Spleen (tissue), 11 donors: ENCODE measurements around the gene CALML5. TPM values are rescaled to one million over a fixed set of nuclear protein-coding genes. Genes with fewer than 3 reads are reported as not detected.

Experiments used
- DNase-seq: peaks from one replicate; pipeline ENCODE4 v3.0.0-alpha.2; 2020
- H3K27ac ChIP-seq, 8 donors: fragments of 200-600 bp; sonication (generic) in 7 of 8; 1 replicate in 4 of 8; 2 replicates in 4 of 8; pipeline versions ENCODE4 v1.5.0 to v1.8.0; 2016 to 2021; ENCODE audit warnings: inconsistent platforms in 4 of 8, mild to moderate bottlenecking in 4 of 8, moderate library complexity in 1 of 8
- H3K27me3 ChIP-seq, 7 donors: fragments of 200-600 bp; sonication (generic) in 6 of 7; replicated peaks in 1 of 7; 1 replicate in 4 of 7; 2 replicates in 3 of 7; pipeline versions ENCODE4 v1.5.0 to v1.8.0; 2016 to 2021; ENCODE audit warnings: inconsistent platforms in 3 of 7, mild to moderate bottlenecking in 1 of 7
- H3K36me3 ChIP-seq, 6 donors: fragments of 200-600 bp; sonication (generic) in 5 of 6; 1 replicate in 4 of 6; 2 replicates in 2 of 6; pipeline versions ENCODE4 v1.5.0 to v1.8.0; 2016 to 2021; ENCODE audit warnings: inconsistent platforms in 2 of 6
- H3K4me1 ChIP-seq, 6 donors: fragments of 200-600 bp; sonication (generic) in 5 of 6; 1 replicate in 3 of 6; 2 replicates in 3 of 6; pipeline versions ENCODE4 v1.5.0 to v1.8.0; 2016 to 2021; ENCODE audit warnings: inconsistent platforms in 3 of 6
- H3K4me3 ChIP-seq, 8 donors: fragments of 200-600 bp; sonication (generic) in 7 of 8; 1 replicate in 4 of 8; 2 replicates in 4 of 8; pipeline versions ENCODE4 v1.5.0 to v1.8.0; 2016 to 2021; ENCODE audit warnings: inconsistent platforms in 4 of 8, mild to moderate bottlenecking in 4 of 8, moderate library complexity in 2 of 8
- H3K9me3 ChIP-seq, 8 donors: fragments of 200-600 bp; sonication (generic) in 7 of 8; 1 replicate in 4 of 8; 2 replicates in 4 of 8; pipeline versions ENCODE4 v1.5.0 to v1.8.0; 2016 to 2021; ENCODE audit warnings: inconsistent platforms in 4 of 8
- POLR2A ChIP-seq, 3 donors: fragments of 450-650 bp; IDR thresholded peaks; one replicate each; pipeline ENCODE4 v1.5.1; 2017; ENCODE audit warnings: antibody characterized with exemption in 3 of 3, mild to moderate bottlenecking in 1 of 3
- POLR2AphosphoS5 ChIP-seq, 3 donors: sonication (generic); formaldehyde crosslinking; IDR thresholded peaks; one replicate each; pipeline ENCODE4 v1.5.1; 2017; ENCODE audit warnings: antibody characterized with exemption in 3 of 3
- WGBS, 5 donors: extraction: QIAGEN DNeasy Blood & Tissue Kit in 3 of 5; methylation state at CpG; one replicate each; pipeline versions ENCODE4 v1.1.5 to v1.1.7; 2013 to 2018; 5-methylcytosine and 5-hydroxymethylcytosine counted together
- intact Hi-C: fragments of 100-400 bp; cut with DNase I; formaldehyde crosslinking; loops from one replicate; pipeline ENCODE4 v1.15.0; 2023; ENCODE audit warnings: low total_unique reads
- polyA plus RNA-seq, 3 donors: library from polyadenylated mRNA; stranded (reverse); fragments of 200-250 nt; gene quantifications; one replicate each; pipeline ENCODE4 v1.2.1, GENCODE V29; 2013
- total RNA-seq, 7 donors: library from RNA; depleted of rRNA in 3 of 7; stranded (reverse); fragments of >200 nt in 3 of 7; fragmentation: NEBNext Ultra II Directional in 4 of 7; extraction: Animal tissue kit (Norgen Biotek cat#: 25700) in 4 of 7; gene quantifications; one replicate each; pipeline versions ENCODE4 v1.1.0 to v1.2.1, GENCODE V29; 2016 to 2021
- TF ChIP-seq, protein P1 (sequence below), 11 experiments: fragments of 200-600 bp in 7 of 11; fragments of 450-650 bp in 4 of 11; sonication (generic) in 4 of 11; IDR thresholded peaks in 8 of 11; conservative IDR thresholded peaks in 3 of 11; 1 replicate in 7 of 11; 2 replicates in 4 of 11; pipeline versions ENCODE4 v1.4.0 to v1.8.0; 2016 to 2021; ENCODE audit warnings: antibody characterized with exemption in 11 of 11, inconsistent platforms in 4 of 11, mild to moderate bottlenecking in 1 of 11
- donor health status: healthy with polysubstance abuse.
- donor health status: DM: no; HTN: no; CAD: no; lungs with moderate emphysema.
- donor health status: DM: no; HTN: no; CAD: no.
- donor health status: Bipolar disorder and iron deficiency.
- donor health status: healthy.
- donor health status: DM: no; HTN: no; CAD: no.
- donor health status: DM: yes; HTN: yes; CAD: no.

The CALML5 gene
- total and polyA plus RNA-seq, 10 donors, result 0.13 TPM; not detected in 9

DNA sequence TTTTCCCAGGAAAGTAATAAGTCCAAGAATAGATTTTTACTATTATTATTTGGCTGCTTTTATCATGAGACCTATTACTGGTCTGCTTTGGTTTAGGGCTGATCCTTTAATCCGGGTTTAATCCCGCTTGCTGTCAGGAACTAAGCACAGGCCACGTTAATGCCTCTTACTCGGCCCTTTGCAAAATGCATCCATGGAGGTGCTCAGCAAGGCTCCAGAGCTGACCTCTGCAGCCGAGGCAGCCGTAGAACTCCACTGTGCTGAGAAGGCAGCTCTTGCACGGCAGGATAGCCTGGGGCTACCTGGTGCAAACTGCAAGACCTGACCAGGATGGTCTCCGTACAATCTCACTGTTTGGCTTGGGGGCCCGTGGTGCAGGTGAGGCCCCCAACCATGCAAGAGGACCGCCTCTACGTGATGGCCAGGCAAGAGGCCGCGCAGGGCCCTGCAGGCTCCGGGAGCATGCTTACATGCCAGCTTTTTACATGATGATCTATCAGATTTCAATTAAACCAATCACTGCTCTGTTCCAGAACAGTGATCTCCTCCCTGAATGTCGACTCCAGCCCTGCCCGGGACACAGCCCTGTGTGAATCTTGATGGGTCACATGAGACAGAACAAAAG lies 15.0 kb upstream of the CALML5 start:
- peak; percentile 46 for DNase-seq
- H3K4me3 ChIP-seq, result no peak overlapping the region
- no peak for TF ChIP-seq POLR2A (IDR thresholded peaks at IDR 0.05)
- TF ChIP-seq, protein P1, sequence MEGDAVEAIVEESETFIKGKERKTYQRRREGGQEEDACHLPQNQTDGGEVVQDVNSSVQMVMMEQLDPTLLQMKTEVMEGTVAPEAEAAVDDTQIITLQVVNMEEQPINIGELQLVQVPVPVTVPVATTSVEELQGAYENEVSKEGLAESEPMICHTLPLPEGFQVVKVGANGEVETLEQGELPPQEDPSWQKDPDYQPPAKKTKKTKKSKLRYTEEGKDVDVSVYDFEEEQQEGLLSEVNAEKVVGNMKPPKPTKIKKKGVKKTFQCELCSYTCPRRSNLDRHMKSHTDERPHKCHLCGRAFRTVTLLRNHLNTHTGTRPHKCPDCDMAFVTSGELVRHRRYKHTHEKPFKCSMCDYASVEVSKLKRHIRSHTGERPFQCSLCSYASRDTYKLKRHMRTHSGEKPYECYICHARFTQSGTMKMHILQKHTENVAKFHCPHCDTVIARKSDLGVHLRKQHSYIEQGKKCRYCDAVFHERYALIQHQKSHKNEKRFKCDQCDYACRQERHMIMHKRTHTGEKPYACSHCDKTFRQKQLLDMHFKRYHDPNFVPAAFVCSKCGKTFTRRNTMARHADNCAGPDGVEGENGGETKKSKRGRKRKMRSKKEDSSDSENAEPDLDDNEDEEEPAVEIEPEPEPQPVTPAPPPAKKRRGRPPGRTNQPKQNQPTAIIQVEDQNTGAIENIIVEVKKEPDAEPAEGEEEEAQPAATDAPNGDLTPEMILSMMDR (IDR thresholded peaks at IDR 0.05 in 8 of 11, conservative IDR thresholded peaks at IDR 0.05 in 3 of 11), result no peak
- no peak for TF ChIP-seq POLR2AphosphoS5 (IDR thresholded peaks at IDR 0.05)
- 84 to 93% (median 88%) methylated on average over 15 to 16 of the region's 16 CpGs for WGBS, 5 donors
- intact Hi-C loops, result no loop called here
- H3K9me3 ChIP-seq, result peaks cover 0 to 3% (median 0%) of the 10 kb centered on the region in 8 donors
- no peak overlapping the region for H3K27ac ChIP-seq
- H3K4me1 ChIP-seq, result no peaks in the 10 kb centered on the region
- peaks cover 0 to 8% (median 0%) of the 10 kb centered on the region in 7 donors for H3K27me3 ChIP-seq
- no peaks in the 10 kb centered on the region for H3K36me3 ChIP-seq

GRCh38 chr10:5512881-5513612 lies 13.7 kb upstream of the CALML5 start:
- Histone ChIP-seq H3K27ac (no peak overlapping the region), H3K27me3 (peaks cover 0 to 8% (median 0%) of the 10 kb centered on the region in 7 donors), H3K9me3 (no peaks in the 10 kb centered on the region), H3K36me3 (no peaks in the 10 kb centered on the region), H3K4me1 (no peaks in the 10 kb centered on the region), H3K4me3 (no peak overlapping the region)
- TF ChIP-seq, protein P1 (IDR thresholded peaks at IDR 0.05 in 8 of 11, conservative IDR thresholded peaks at IDR 0.05 in 3 of 11), result no peak
- no peak for TF ChIP-seq POLR2AphosphoS5 (IDR thresholded peaks at IDR 0.05)
- WGBS, 5 donors, result 74 to 78% (median 75%) methylated on average over 15 of the region's 15 CpGs
- peak; percentile 33 for DNase-seq
- intact Hi-C loops, result no loop called here

DNA sequence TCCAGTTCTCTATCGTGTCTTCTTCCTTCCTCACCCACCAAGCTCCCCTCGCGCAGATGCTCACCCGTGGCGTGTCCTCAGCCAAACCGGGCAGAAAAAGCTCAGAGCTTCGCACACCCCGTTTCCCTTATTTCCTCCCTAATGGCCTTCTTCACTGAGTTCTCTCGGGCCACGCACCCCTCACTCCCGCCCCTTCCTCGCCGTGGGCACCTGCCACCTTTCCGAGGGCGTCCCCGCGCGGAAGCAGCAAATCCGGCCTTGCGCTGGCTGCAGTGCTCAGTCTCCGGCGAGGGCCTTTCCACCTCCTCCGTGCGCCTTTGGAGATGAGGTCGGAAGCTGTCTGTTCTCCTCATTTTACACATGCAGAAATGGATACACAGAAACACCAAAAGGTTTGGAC lies 13.0 kb upstream of the CALML5 start:
- Histone ChIP-seq H3K4me3 (no peak overlapping the region), H3K27ac (no peak overlapping the region), H3K9me3 (no peaks in the 10 kb centered on the region), H3K36me3 (no peaks in the 10 kb centered on the region), H3K4me1 (no peaks in the 10 kb centered on the region), H3K27me3 (peaks cover 0 to 10% (median 0%) of the 10 kb centered on the region in 7 donors)
- WGBS, 5 donors, result 90 to 95% (median 92%) methylated on average over 25 of the region's 25 CpGs
- no peak for TF ChIP-seq POLR2A (IDR thresholded peaks at IDR 0.05)
- TF ChIP-seq, protein P1 (IDR thresholded peaks at IDR 0.05 in 8 of 11, conservative IDR thresholded peaks at IDR 0.05 in 3 of 11), result no peak
- no peak for TF ChIP-seq POLR2AphosphoS5 (IDR thresholded peaks at IDR 0.05)
- intact Hi-C loops, result no loop called here
- peak; percentile 56 for DNase-seq

- 85 to 91% (median 90%) methylated on average over 17 of the region's 17 CpGs for WGBS, 5 donors
- H3K36me3 ChIP-seq, result no peaks in the 10 kb centered on the region
- peaks cover 0 to 14% (median 0%) of the 10 kb centered on the region in 7 donors for H3K27me3 ChIP-seq
- intact Hi-C loops, result no loop called here
- no peaks in the 10 kb centered on the region for H3K4me1 ChIP-seq
- no peak overlapping the region for H3K27ac ChIP-seq
- no peak overlapping the region for H3K4me3 ChIP-seq
- DNase-seq, result peak; percentile 51
- H3K9me3 ChIP-seq, result no peaks in the 10 kb centered on the region
- TF ChIP-seq, protein P1 (IDR thresholded peaks at IDR 0.05 in 8 of 11, conservative IDR thresholded peaks at IDR 0.05 in 3 of 11), result no peak
- TF ChIP-seq POLR2AphosphoS5 (IDR thresholded peaks at IDR 0.05) (no peak), POLR2A (IDR thresholded peaks at IDR 0.05) (no peak)
Observed at GRCh38 chr10:5511885-5512280, 12.5 kb upstream of the CALML5 start.
